D721Med (cell line): ENCODE data around the gene SMC4.

Source experiments
- DNase-seq: peaks from one replicate; pipeline ENCODE4 v3.0.0; 2011; ENCODE audit warnings: low spot score; ENCODE audit not compliant: insufficient read length
- FAIRE-seq: peaks from 2 replicates; lab custom pipeline; 2011; peaks lifted over from hg19 to GRCh38; lab: Jason Lieb, UNC
- TF ChIP-seq, protein P1 (sequence below): IDR thresholded peaks from 2 replicates; pipeline ENCODE4 v1.5.1; 2012; ENCODE audit warnings: mild to moderate bottlenecking, control low read depth; ENCODE audit not compliant: insufficient read depth; ENCODE audit errors: missing control alignments

Gene SMC4

GRCh38 chr3:160470181-160470580 lies 70.7 kb downstream of the SMC4 start:
- TF ChIP-seq, protein P1, sequence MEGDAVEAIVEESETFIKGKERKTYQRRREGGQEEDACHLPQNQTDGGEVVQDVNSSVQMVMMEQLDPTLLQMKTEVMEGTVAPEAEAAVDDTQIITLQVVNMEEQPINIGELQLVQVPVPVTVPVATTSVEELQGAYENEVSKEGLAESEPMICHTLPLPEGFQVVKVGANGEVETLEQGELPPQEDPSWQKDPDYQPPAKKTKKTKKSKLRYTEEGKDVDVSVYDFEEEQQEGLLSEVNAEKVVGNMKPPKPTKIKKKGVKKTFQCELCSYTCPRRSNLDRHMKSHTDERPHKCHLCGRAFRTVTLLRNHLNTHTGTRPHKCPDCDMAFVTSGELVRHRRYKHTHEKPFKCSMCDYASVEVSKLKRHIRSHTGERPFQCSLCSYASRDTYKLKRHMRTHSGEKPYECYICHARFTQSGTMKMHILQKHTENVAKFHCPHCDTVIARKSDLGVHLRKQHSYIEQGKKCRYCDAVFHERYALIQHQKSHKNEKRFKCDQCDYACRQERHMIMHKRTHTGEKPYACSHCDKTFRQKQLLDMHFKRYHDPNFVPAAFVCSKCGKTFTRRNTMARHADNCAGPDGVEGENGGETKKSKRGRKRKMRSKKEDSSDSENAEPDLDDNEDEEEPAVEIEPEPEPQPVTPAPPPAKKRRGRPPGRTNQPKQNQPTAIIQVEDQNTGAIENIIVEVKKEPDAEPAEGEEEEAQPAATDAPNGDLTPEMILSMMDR: no peak
- no peak for DNase-seq
- no peak for FAIRE-seq

GRCh38 chr3:160471892-160472291 lies 72.4 kb downstream of the SMC4 start:
- no peak for FAIRE-seq
- DNase-seq: no peak
- TF ChIP-seq, protein P1: no peak

GRCh38 chr3:160472344-160472743 lies 72.9 kb downstream of the SMC4 start:
- TF ChIP-seq, protein P1: no peak
- no peak for DNase-seq
- FAIRE-seq: no peak

DNA sequence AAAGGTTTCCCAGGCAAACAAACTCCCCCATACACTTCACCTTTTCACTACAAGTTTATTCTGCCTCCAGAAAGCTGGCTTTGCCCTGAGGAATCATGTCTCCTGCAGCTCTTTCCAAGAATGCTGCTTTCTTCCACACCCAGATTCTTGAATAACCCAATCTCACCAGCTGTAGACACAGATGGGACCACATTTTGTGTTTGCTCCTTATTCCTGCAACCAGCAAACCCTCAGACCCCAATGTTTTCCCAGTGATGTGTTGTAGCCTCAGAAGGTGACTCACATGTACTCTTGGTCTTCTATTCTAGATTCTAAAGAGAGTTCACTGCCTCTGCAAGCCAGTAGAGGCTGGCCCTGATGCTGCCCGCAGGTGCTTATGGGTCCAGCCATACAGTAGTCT lies 73.8 kb downstream of the SMC4 start:
- TF ChIP-seq, protein P1: no peak
- FAIRE-seq (no peak), DNase-seq (no peak)

DNA sequence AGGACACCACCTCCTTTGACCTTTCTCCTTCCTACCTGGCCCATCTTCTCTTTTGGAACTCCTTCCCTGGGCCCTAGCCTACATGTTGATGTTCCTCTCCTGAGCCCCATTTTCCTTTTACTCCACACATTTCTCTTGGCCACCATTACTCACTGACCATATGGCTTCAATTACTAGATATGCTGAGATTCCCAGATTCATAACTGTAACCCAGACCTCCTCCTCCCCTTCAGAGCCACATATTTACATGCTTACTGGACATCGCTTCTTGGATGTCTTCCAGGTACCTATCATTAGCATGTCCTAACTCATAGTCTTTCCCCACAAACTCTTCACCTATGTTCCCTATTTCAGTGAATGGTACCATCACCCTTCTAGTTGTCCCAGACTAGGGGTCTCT lies 74.5 kb downstream of the SMC4 start:
- TF ChIP-seq, protein P1: no peak
- DNase-seq (no peak), FAIRE-seq (no peak)

DNA sequence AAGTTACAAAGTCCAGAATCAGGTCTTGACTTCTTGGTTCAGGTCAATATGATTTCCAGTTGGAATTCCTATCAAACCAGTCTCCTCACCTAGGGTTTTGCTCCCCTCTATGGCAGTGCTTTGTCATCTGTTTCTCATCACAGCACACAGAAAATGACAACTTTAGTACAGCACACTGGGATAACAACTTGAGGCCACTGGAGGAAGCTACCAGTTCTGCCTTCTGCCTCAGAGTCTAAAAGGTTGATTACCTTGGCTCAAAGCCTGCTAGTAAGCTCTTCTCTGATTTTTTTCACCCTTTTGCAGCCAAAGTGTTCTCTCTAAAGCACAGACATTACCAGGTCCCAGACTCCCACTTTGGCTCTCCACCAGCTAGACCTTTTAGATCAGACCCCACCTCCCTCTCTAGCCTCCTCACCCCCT lies 75.0 kb downstream of the SMC4 start:
- no peak for DNase-seq
- no peak for FAIRE-seq
- TF ChIP-seq, protein P1: no peak

DNA sequence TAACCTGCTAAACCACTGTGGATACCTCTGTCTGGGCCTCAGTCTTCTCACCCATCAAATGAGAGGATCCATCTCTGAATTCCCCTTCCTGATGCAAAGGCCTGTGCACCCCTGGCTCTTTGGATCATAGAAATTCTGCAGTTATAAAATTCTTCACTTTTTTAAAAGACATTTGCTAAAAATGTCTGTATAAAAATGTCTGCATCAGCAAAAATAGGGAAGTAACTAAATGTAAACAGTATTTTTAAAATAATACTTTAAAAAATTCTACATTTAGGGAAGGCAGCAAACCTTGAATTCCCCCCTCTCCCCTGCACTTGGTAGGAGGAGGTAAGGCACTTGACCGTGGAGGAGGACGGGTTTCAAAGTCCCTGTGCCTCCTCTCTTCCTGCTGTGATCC lies 75.7 kb downstream of the SMC4 start:
- DNase-seq (no peak), FAIRE-seq (no peak)
- TF ChIP-seq, protein P1: no peak
